HepG2 (cell line): ENCODE data around the gene IL12A. TPM values are rescaled to one million over a fixed set of nuclear protein-coding genes. Genes with fewer than 3 reads are reported as not detected.

ENCODE experiments used
- ATAC-seq: fragments of 200-7000 bp; cut with Tn5 transposase; 3 replicates; pipeline ENCODE4 v1.9.1; 2020; ENCODE audit warnings: mild to moderate bottlenecking, moderate library complexity
- BruUV-seq: library from RNA; stranded (reverse); fragments of 400-500 nt; replicated peaks from 2 replicates; lab custom pipeline; 2021; lab: Mats Ljungman, UMichigan
- CTCF ChIA-PET: fragments of 300-600 bp; formaldehyde crosslinking; extraction: SDS; loops from one replicate; lab custom pipeline; 2021; ENCODE audit warnings: low total read pairs, inconsistent platforms, low intra/inter-chr PET ratio; lab: Yijun Ruan, JAX
- POLR2A ChIA-PET: fragments of 350-600 bp; sonication (Branson Sonifier 250); formaldehyde crosslinking; loops from one replicate; lab custom pipeline; 2020; ENCODE audit warnings: antibody characterized with exemption, inconsistent platforms; lab: Yijun Ruan, JAX
- DNase-seq: peaks from one replicate; pipeline ENCODE4 v3.0.0-alpha.2; 2015; ENCODE audit warnings: low spot score
- FAIRE-seq: peaks from 3 replicates; lab custom pipeline; 2011; peaks lifted over from hg19 to GRCh38; lab: Jason Lieb, UNC
- H2AFZ ChIP-seq: one replicate; pipeline ENCODE4 v1.6.1; 2011; ENCODE audit warnings: low read length, inconsistent platforms
- H3K27ac ChIP-seq: fragments of 300-600 bp; 3 replicates; pipeline ENCODE4 v1.8.0; 2011; ENCODE audit warnings: mixed run types, mild to moderate bottlenecking, mixed read lengths, low read length, inconsistent platforms; ENCODE audit not compliant: insufficient read depth; ENCODE audit errors: extremely low read length
- H3K27me3 ChIP-seq, 2 experiments: fragments of 200-600 bp in 1 of 2; 2 replicates in 1 of 2; 3 replicates in 1 of 2; pipeline versions ENCODE4 v1.6.0 to v1.8.0; 2011; ENCODE audit warnings: low read length in 2 of 2, mild to moderate bottlenecking in 2 of 2, moderate library complexity in 2 of 2, inconsistent platforms in 1 of 2; ENCODE audit not compliant: insufficient read depth in 2 of 2, control insufficient read depth in 1 of 2
- H3K36me3 ChIP-seq, 2 experiments: fragments of 200-600 bp in 1 of 2; replicated peaks in 1 of 2; 2 replicates in 1 of 2; 3 replicates in 1 of 2; pipeline versions ENCODE4 v1.5.1 to v1.8.0; 2011; ENCODE audit warnings: low read length in 2 of 2, inconsistent platforms in 1 of 2; ENCODE audit not compliant: insufficient read depth in 2 of 2, control insufficient read depth in 1 of 2
- H3K4me1 ChIP-seq: 2 replicates; pipeline ENCODE4 v1.5.1; 2012; ENCODE audit warnings: low read length, inconsistent platforms; ENCODE audit not compliant: insufficient read depth
- H3K4me2 ChIP-seq: 2 replicates; pipeline ENCODE4 v1.6.0; 2011; ENCODE audit warnings: low read depth, low read length, inconsistent platforms
- H3K4me3 ChIP-seq, 3 experiments: fragments of 200-600 bp in 1 of 3; sonication (generic), shearing (Covaris generic) in 1 of 3; replicated peaks in 1 of 3; 2 replicates each; pipeline ENCODE4 v1.5.1; 2011 to 2016; ENCODE audit warnings: low read length in 3 of 3, inconsistent platforms in 2 of 3, low read depth in 2 of 3, mild to moderate bottlenecking in 2 of 3, control low read depth in 1 of 3, mixed read lengths in 1 of 3; ENCODE audit not compliant: insufficient read depth in 1 of 3
- H3K79me2 ChIP-seq: one replicate; pipeline ENCODE4 v1.6.1; 2011; ENCODE audit warnings: low read length, inconsistent platforms; ENCODE audit not compliant: insufficient read depth
- H3K9ac ChIP-seq: 2 replicates; pipeline ENCODE4 v1.6.0; 2011; ENCODE audit warnings: mild to moderate bottlenecking, low read depth, low read length, inconsistent platforms; ENCODE audit not compliant: insufficient read depth
- H3K9me3 ChIP-seq: 2 replicates; pipeline ENCODE4 v1.5.1; 2012; ENCODE audit warnings: mild to moderate bottlenecking, low read length
- H4K20me1 ChIP-seq: 2 replicates; pipeline ENCODE4 v1.6.0; 2011; ENCODE audit warnings: inconsistent platforms, mild to moderate bottlenecking, low read length, moderate library complexity; ENCODE audit not compliant: insufficient read depth
- EED ChIP-seq: sonication (generic); formaldehyde crosslinking; IDR thresholded peaks from 2 replicates; pipeline ENCODE4 v1.5.0; 2020; ENCODE audit warnings: mild to moderate bottlenecking, missing genetic modification reagents
- STAG1 ChIP-seq: sonication (generic); formaldehyde crosslinking; IDR thresholded peaks from 2 replicates; pipeline ENCODE4 v1.4.0; 2020; ENCODE audit warnings: missing genetic modification reagents
- THAP11 ChIP-seq: IDR thresholded peaks from 2 replicates; pipeline ENCODE4 v1.6.1; 2016; ENCODE audit warnings: missing biosample characterization, missing genetic modification reagents
- ZNF7 ChIP-seq: IDR thresholded peaks from 2 replicates; pipeline ENCODE4 v1.6.1; 2016; ENCODE audit warnings: missing biosample characterization, missing genetic modification reagents
- WGBS: methylation state at CpG from one replicate; pipeline ENCODE4 v1.1.6; 2017; ENCODE audit warnings: low lambda C conversion rate; 5-methylcytosine and 5-hydroxymethylcytosine counted together
- in situ Hi-C: cut with HindIII; loops from 2 replicates; pipeline ENCODE4 v1.10.0; 2017; ENCODE audit warnings: low pct_unique_long_range_greater_than_20kb; ENCODE audit not compliant: extremely low pct_ligation_motif_present
- intact Hi-C: fragments of 100-400 bp; cut with micrococcal nuclease; formaldehyde crosslinking; loops from one replicate; pipeline ENCODE4 v1.10.0; 2022; ENCODE audit not compliant: unreplicated experiment
- polyA plus RNA-seq, 8 experiments: library from polyadenylated mRNA; depleted of rRNA in 3 of 8; stranded (reverse) in 7 of 8; unstranded in 1 of 8; fragments of >200 nt; fragmentation: Illumina TruSeq in 4 of 8; extraction: Trizol in 4 of 8; gene quantifications; 2 replicates each; pipeline versions ENCODE4 v1.2.1 to v1.2.3, GENCODE V29; 2011 to 2016; ENCODE audit warnings: low read depth in 4 of 8, missing spikeins in 1 of 8, mixed read lengths in 1 of 8; ENCODE audit not compliant: insufficient read depth in 1 of 8
- total RNA-seq, 5 experiments: library from RNA; depleted of rRNA; stranded (reverse); fragments of >200 nt; fragmentation: Illumina TruSeq; extraction: Trizol; gene quantifications; 2 replicates each; pipeline ENCODE4 v1.2.3, GENCODE V29; 2016; ENCODE audit warnings: low read depth in 1 of 5
- TF ChIP-seq, protein P1 (sequence below): sonication (generic); formaldehyde crosslinking; IDR thresholded peaks from 2 replicates; pipeline ENCODE4 v1.5.0; 2020; ENCODE audit warnings: mild to moderate bottlenecking, missing genetic modification reagents, moderate library complexity
- TF ChIP-seq, protein P2 (sequence below): sonication (generic); formaldehyde crosslinking; IDR thresholded peaks from 2 replicates; pipeline ENCODE4 v1.5.0; 2020; ENCODE audit warnings: mild to moderate bottlenecking, missing genetic modification reagents, borderline replicate concordance

Gene IL12A
- total and polyA plus RNA-seq, 2 of the 13 experiments (the other 11 are each of a cell fraction or from before 2014, with no cell fraction given) = 0.36 to 1.1 TPM

DNA sequence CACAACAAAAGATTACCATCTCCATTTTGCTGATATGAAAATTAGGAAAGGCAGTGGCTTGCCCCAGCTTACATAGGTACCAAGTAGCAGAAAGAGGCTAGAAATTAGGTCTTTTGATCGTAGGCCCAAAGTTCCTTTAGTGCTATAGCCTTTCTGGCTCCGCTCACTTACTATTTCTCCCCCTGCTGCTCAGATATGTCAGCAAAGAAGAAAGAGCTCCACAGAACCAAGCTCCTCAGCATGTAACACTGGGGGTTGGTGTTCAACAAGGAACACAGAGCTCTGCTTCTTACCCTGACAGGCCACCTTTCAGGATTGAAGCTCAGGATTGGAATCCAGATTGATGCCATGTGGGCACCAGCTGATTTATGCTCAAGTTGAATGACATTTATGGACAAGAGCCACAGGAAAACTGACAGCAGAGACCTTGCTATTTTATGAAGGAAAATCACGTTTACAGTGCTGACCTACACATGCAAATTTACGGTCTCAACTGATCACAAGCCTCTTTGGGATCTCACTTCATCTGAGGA, 6.1 kb upstream of the IL12A start (continued):
- peak; percentile 20 for TF ChIP-seq STAG1 (CRISPR knock-in tag)
- no peak for TF ChIP-seq ZNF7 (CRISPR knock-in tag)
- TF ChIP-seq, protein P1, sequence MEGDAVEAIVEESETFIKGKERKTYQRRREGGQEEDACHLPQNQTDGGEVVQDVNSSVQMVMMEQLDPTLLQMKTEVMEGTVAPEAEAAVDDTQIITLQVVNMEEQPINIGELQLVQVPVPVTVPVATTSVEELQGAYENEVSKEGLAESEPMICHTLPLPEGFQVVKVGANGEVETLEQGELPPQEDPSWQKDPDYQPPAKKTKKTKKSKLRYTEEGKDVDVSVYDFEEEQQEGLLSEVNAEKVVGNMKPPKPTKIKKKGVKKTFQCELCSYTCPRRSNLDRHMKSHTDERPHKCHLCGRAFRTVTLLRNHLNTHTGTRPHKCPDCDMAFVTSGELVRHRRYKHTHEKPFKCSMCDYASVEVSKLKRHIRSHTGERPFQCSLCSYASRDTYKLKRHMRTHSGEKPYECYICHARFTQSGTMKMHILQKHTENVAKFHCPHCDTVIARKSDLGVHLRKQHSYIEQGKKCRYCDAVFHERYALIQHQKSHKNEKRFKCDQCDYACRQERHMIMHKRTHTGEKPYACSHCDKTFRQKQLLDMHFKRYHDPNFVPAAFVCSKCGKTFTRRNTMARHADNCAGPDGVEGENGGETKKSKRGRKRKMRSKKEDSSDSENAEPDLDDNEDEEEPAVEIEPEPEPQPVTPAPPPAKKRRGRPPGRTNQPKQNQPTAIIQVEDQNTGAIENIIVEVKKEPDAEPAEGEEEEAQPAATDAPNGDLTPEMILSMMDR (CRISPR knock-in tag) = peak; percentile 25
- TF ChIP-seq THAP11 (CRISPR knock-in tag) = no peak
- TF ChIP-seq, protein P2, sequence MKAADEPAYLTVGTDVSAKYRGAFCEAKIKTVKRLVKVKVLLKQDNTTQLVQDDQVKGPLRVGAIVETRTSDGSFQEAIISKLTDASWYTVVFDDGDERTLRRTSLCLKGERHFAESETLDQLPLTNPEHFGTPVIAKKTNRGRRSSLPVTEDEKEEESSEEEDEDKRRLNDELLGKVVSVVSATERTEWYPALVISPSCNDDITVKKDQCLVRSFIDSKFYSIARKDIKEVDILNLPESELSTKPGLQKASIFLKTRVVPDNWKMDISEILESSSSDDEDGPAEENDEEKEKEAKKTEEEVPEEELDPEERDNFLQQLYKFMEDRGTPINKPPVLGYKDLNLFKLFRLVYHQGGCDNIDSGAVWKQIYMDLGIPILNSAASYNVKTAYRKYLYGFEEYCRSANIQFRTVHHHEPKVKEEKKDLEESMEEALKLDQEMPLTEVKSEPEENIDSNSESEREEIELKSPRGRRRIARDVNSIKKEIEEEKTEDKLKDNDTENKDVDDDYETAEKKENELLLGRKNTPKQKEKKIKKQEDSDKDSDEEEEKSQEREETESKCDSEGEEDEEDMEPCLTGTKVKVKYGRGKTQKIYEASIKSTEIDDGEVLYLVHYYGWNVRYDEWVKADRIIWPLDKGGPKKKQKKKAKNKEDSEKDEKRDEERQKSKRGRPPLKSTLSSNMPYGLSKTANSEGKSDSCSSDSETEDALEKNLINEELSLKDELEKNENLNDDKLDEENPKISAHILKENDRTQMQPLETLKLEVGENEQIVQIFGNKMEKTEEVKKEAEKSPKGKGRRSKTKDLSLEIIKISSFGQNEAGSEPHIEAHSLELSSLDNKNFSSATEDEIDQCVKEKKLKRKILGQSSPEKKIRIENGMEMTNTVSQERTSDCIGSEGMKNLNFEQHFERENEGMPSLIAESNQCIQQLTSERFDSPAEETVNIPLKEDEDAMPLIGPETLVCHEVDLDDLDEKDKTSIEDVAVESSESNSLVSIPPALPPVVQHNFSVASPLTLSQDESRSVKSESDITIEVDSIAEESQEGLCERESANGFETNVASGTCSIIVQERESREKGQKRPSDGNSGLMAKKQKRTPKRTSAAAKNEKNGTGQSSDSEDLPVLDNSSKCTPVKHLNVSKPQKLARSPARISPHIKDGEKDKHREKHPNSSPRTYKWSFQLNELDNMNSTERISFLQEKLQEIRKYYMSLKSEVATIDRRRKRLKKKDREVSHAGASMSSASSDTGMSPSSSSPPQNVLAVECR (CRISPR knock-in tag) = no peak
- TF ChIP-seq, all 625 proteins: peak for 3

DNA sequence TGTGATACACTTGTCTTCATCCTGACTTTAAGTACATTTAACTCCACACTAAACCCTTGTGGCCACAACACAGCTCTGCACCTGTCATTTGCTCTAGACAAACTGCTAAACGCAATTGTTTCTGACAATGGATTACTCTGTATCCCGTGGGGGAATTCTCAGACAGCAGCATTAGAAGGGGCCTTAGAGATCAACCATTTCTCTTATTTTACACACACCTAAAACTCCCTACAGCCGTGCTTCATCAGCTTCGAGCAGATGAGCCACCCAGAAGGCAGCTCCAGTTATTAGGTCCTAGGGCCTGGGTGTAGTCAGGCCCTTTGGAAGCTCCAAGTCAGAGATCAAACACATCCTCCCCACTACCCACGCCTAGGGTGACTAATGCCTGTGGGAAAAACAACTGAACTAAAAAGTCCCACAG, 1.3 kb upstream of the IL12A start:
- FAIRE-seq = peak; percentile 12
- CTCF ChIA-PET = no interaction called here
- no peak overlapping the region for H3K4me3 ChIP-seq
- H3K9ac ChIP-seq = no peak overlapping the region
- H3K4me2 ChIP-seq = no peak overlapping the region
- no peak for DNase-seq
- H2AFZ ChIP-seq = no peak overlapping the region
- BruUV-seq = no TSS peak
- H3K27me3 ChIP-seq = no peaks in the 10 kb centered on the region
- TF ChIP-seq STAG1 (CRISPR knock-in tag) (0 out of 2 replicates have a peak, but pooled peaks have one; percentile 11), EED (CRISPR knock-in tag) (no peak)
- no peaks in the 10 kb centered on the region for H3K9me3 ChIP-seq
- WGBS = 24% methylated on average over 4 of the region's 5 CpGs
- POLR2A ChIA-PET = interaction anchor here (0.8 to 3.1 kb wide), 2 partner anchors 9 to 58 kb away, joined by 3 to 24 read pairs; no protein-coding TSS in a partner anchor
- intact Hi-C loops = loop anchor here (5.0 kb wide), 1 partner anchor 60 kb away; no protein-coding TSS in a partner anchor
- in situ Hi-C loops = loop anchor here (25.0 kb wide), 1 partner anchor 725 kb away; no protein-coding TSS in a partner anchor
- H4K20me1 ChIP-seq = no peaks in the 10 kb centered on the region
- peak; percentile 49 for ATAC-seq
- H3K27ac ChIP-seq = no peak overlapping the region
- H3K4me1 ChIP-seq = peaks cover 25% of the 10 kb centered on the region
- H3K36me3 ChIP-seq = no peaks in the 10 kb centered on the region; a peak in 1 of 5 replicates
- H3K79me2 ChIP-seq = no peaks in the 10 kb centered on the region
